DMS153 treated with DMSO at 0.1 percent for 48 hours (cell line): Measurements from ENCODE around the gene MAP3K4.

Source experiments
- DNase-seq: peaks from one replicate; lab custom pipeline; 2025; ENCODE audit not compliant: unreplicated experiment; lab: John Stamatoyannopoulos, UW

MAP3K4 gene

GRCh38 chr6:160998766-160999165, 7.2 kb downstream of the MAP3K4 start:
- DNase-seq: no peak

GRCh38 chr6:160999516-160999915, 7.9 kb downstream of the MAP3K4 start:
- DNase-seq: no peak

GRCh38 chr6:161000632-161001031, 9.1 kb downstream of the MAP3K4 start:
- no peak for DNase-seq

- DNase-seq: peak; percentile 21
Measured at GRCh38 chr6:161001421-161001820, 9.9 kb downstream of the MAP3K4 start.

- no peak for DNase-seq
Measured at GRCh38 chr6:161003336-161003735, 11.8 kb downstream of the MAP3K4 start.

GRCh38 chr6:161008245-161008644, 16.7 kb downstream of the MAP3K4 start:
- no peak for DNase-seq

GRCh38 chr6:161009991-161010390, 18.4 kb downstream of the MAP3K4 start:
- no peak for DNase-seq

GRCh38 chr6:161010418-161010817, 18.8 kb downstream of the MAP3K4 start:
- no peak for DNase-seq

GRCh38 chr6:161011492-161012480, 20.2 kb downstream of the MAP3K4 start:
- no peak for DNase-seq

- no peak for DNase-seq
Measured at GRCh38 chr6:161013695-161014094, 22.1 kb downstream of the MAP3K4 start.

- no peak for DNase-seq
Measured at GRCh38 chr6:161017766-161018564, 26.4 kb downstream of the MAP3K4 start.

GRCh38 chr6:161019324-161019839, 27.8 kb downstream of the MAP3K4 start:
- DNase-seq: no peak

GRCh38 chr6:161021543-161021942, 30.0 kb downstream of the MAP3K4 start:
- no peak for DNase-seq

- DNase-seq: no peak
Measured at GRCh38 chr6:161021998-161022743, 30.6 kb downstream of the MAP3K4 start.

- DNase-seq: no peak
Measured at GRCh38 chr6:161023316-161023715, 31.7 kb downstream of the MAP3K4 start.

GRCh38 chr6:161024364-161024920, 32.9 kb downstream of the MAP3K4 start:
- DNase-seq: no peak

- no peak for DNase-seq
Measured at GRCh38 chr6:161027385-161027784, 35.8 kb downstream of the MAP3K4 start.

GRCh38 chr6:161029195-161029809, 37.7 kb downstream of the MAP3K4 start:
- no peak for DNase-seq

- no peak for DNase-seq
Measured at GRCh38 chr6:161031721-161032495, 40.3 kb downstream of the MAP3K4 start.
